GM19467 (cell line): ENCODE measurements around the gene GOLGB1.
"Not testable (repeated sequence)": the region's sequence is repeated elsewhere in the genome, so short reads cannot be mapped to it uniquely, and the experiment has no call there.

Experiments used
- ATAC-seq: cut with Tn5 transposase; IDR thresholded peaks from one replicate; pipeline ENCODE4 v1.9.1; 2021; ENCODE audit warnings: mild to moderate bottlenecking, moderate library complexity; ENCODE audit not compliant: unreplicated experiment

The GOLGB1 gene

GRCh38 chr3:121743106-121743505 lies 6.4 kb downstream of the GOLGB1 start:
- not testable (repeated sequence) for ATAC-seq

GRCh38 chr3:121740896-121741295 lies 8.6 kb downstream of the GOLGB1 start:
- ATAC-seq = no peak

DNA sequence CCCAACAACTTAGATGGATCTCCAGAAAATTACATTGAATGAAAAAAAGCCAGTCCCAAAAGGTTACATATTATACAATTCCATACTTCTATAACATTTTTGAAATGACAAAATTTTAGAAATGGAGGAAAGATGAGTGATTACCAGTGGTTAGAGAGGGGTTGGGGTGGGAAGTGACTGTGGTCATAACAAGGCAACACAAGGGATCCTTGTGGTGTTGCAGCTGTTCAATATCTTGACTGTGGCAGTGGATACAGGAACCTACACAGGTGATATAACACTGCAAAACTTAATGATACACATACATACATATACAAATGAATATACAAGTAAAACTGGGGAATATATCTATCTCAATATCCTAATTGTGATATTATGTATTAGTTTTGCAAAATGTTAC lies 9.6 kb downstream of the GOLGB1 start:
- ATAC-seq = no peak

DNA sequence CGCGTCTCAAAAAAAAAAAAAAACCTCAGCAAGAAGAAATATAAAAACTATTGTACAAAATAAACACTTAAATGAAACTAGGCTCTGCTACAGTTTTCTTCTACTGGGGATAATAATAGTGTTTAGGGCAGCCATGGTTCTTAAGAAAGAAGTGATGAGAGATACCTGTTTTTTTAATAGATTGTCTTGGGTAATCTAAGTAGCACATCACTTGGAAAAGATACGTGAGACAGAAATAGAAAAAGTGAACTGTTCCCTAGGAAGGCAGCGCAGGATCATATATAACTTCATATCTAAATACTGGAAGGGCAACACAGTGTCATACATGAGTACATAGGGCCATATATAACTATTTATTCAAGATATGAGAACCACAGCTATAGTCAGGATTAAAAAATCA lies 11.9 kb downstream of the GOLGB1 start:
- no peak for ATAC-seq

- ATAC-seq = no peak
Observed at GRCh38 chr3:121736112-121736511, 13.4 kb downstream of the GOLGB1 start.

GRCh38 chr3:121735047-121735696 lies 14.4 kb downstream of the GOLGB1 start:
- peak; percentile 90 for ATAC-seq

- no peak for ATAC-seq
Observed at GRCh38 chr3:121730940-121731687, 18.4 kb downstream of the GOLGB1 start.

GRCh38 chr3:121724130-121724529 lies 25.4 kb downstream of the GOLGB1 start:
- ATAC-seq = peak; percentile 66

- ATAC-seq = no peak
Observed at GRCh38 chr3:121723485-121723884, 26.1 kb downstream of the GOLGB1 start.

GRCh38 chr3:121722411-121722810 lies 27.1 kb downstream of the GOLGB1 start:
- no peak for ATAC-seq

GRCh38 chr3:121720163-121720562 lies 29.4 kb downstream of the GOLGB1 start:
- no peak for ATAC-seq

- no peak for ATAC-seq
Observed at GRCh38 chr3:121719423-121719822, 30.1 kb downstream of the GOLGB1 start.

DNA sequence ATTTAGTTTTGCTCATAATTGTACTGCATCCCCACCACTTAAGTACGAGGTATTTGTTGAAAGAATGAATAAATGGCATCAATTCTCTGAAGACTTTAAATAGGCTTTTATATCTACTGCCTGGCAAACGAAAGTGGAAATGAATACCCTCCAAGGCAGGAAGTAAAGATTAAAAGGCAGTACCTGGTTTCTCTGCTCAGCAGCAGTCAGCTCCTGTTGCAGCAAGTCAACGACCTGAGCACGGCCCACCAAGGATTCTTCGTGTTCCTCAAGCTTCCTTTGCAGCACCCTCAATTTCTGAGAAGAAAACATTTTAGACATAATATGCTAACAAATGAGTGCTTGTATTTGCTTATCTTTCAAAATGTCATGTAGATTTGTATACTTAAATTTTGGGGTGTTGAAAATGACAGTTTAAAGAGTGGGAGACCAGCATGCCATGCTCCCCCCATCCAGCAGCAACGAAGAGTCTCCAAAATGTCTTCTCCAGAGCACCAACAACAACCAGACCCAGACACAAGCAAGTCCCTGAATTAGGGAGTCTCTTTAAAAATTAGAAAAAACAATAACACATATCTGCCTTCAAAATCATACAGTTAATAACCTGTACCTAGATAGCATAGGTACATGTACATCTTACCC lies 31.2 kb downstream of the GOLGB1 start:
- no peak for ATAC-seq

DNA sequence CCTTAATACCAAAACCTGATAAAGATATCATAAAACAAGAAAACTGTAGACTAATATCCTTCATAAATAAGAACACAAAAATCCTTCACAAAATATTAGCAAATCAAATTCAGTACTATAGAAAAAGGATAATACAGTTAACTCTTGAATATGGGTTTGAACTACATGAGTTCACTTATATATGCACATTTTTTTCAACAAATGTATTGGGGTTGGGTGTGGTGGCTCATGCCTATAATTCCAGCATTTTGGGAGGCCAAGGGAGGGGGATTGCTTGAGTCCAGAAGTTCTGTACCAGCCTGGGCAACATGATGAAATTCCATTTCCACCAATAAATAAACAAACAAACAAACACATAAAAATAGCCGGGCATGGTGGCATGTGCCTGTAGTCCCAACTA lies 39.2 kb downstream of the GOLGB1 start:
- no peak for ATAC-seq

GRCh38 chr3:121707531-121708273 lies 41.8 kb downstream of the GOLGB1 start:
- ATAC-seq = no peak

DNA sequence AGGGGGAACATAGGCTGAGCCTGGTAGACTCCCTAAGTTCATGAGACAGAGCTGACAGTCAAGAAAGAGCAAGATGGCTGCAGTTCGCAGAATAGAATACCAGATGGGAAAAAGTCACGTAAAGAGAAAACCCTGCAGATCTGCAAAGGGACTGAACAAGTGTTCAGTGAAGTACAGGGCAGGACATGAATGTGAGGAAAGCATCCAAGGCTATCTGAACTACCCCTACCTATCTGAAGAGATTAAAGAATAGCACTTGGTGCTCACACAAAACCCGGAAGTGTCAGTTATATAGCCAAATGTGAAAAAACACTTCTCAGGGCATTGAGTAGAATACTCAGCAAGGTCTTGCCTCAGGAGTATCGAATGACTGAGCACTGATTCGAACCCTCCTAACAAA lies 44.0 kb downstream of the GOLGB1 start:
- ATAC-seq = no peak

DNA sequence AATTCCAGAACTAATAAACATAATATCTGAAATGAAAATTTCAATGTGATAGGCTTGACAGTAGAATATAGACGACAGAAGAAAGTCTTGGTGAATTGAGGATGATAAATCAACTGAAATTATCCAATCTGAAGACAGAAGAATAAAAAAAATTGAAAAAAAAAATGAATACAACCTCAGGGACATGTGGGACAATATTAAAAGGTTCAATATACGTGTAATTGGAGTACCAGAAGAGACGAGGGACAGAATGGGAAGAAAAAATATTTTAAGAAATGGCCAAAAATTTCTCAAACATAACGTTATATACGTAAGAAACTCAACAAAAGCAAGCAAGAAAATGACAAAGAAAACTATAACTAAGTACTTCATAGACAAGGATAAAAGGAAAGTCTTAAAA lies 45.6 kb downstream of the GOLGB1 start:
- no peak for ATAC-seq

DNA sequence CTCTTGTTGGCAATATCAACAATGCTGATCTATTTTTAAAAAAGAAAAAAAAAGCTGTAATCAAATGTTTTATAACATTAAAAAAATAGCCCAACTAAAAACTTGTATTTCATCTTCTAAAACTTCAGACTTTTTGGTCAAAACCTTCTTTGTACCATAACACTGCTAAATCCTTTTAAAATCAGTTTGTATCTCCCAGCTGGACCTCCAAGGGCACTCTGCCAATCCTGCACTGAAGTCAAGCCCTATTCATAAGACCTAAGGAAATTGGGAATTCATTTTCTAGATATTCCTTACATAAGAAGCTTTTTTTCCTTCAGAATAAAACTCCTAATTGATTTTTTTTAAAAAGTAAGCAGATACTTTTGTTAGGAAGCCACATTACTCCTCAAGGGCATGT lies 50.6 kb downstream of the GOLGB1 start:
- ATAC-seq = no peak

DNA sequence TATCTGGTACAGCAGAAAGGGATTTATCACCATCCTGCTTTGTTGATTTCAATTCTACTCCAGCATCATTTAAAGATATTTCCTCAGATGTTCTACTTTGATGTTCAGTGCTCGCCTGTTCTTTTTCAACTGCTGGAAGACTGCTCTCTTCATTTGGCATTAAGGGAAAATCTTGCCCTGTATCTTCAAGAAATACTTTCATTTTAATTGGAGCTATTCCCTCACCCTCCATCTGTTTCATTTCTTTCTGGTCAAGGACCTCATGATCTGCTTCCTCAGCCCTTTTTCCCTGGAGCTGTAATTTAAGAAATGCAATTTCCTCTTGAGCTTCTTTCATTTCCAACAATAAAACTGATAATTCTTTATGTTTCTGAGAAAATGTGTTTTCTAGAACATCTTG lies 51.1 kb downstream of the GOLGB1 start:
- no peak for ATAC-seq

DNA sequence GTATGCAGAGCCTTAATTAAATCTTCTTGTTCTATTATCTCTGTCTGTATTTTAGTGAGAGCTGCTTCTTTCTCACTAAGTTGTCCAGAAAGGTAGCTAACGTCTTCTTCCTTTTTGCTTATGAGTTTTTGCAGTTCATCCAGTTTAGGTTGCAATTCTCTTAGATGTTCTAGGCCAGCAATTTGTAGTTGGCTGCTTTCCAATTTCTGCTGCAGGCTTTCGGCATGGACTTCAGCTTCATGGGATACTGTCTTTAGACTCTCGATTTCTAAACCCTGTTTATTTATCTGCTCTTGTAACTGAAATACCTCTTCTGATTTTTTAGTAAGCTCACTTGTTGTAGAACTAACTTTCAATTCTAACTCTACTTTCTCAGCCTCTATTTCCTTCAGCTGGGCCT lies 53.4 kb downstream of the GOLGB1 start:
- no peak for ATAC-seq

DNA sequence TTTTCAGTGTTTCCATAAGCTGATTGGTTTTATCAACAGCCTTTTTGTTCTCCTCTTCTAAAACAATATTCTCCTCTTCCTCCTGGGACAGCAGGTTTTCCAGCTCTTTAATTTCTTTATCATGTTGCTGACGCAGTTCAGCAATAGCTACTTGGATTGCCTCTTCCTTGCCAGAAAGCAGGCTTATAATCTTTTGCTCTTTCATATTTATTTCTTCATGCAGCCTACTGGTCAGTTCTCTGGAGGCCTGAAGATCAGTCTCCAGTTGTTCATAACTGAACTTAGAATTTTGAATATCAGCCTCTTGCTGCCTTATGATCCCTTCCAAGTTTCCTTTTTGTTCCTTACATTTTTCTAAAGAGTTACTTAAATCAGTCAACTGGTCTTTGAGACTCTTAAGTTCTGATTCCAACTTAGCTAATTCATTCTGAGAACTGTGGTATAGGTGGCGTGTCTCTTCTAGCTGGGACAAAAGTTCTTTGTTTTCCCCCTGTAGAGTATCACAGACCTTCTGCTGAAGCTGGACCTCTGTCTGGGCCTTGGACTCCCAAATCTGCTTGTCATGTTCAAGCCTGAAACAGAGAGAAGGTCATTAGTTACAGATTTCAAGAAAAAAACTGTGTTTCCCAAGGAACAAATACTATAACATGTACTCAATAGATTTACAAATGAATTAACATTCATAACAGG lies 57.4 kb downstream of the GOLGB1 start:
- ATAC-seq = no peak
